Anterior cingulate cortex (tissue), 58 donors: ENCODE data around the gene CEACAM16.

ENCODE experiments used
- DNase-seq, 58 donors: peaks; one replicate each; lab custom pipeline; 2025; lab: John Stamatoyannopoulos, UW

The CEACAM16 gene

GRCh38 chr19:44741841-44742329 is 42.9 kb downstream of the CEACAM16 start:
- peak in 56 of 58 donors; percentile 14 to 94 (median 82) for DNase-seq

DNA sequence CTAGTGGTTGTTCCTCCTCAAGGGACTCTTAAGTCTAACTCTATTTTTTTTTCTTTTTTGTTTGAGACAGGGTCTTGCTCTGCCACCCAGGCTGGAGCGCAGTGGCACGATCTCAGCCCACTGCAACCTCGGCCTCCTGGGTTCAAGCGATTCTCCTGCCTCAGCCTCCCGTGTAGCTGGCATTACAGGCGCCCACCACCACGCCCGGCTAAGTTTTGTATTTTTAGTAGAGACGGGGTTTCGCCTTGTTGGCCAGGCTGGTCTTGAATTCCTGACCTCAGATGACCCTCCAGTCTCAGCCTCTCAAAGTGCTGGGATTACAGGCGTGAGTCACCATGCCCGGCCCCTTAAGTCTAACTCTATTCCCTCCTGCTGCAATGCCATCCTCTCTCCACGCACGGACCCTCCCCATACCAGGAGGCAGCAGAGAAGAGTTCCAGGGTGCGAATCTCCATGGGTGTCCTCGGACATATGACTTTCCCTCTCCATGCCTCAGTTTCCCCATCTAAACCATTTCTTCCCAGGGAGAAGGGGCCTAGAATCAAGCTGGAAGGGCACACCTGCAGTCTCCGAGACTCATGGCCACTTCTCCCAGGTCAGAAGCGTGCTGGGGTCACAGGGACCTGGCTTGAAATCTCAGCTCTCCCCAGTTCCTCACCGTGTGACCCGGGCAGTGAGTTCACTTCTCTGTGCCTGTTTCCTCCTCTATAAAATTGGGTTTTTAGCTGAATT is 43.5 kb downstream of the CEACAM16 start:
- DNase-seq, result no peak

DNA sequence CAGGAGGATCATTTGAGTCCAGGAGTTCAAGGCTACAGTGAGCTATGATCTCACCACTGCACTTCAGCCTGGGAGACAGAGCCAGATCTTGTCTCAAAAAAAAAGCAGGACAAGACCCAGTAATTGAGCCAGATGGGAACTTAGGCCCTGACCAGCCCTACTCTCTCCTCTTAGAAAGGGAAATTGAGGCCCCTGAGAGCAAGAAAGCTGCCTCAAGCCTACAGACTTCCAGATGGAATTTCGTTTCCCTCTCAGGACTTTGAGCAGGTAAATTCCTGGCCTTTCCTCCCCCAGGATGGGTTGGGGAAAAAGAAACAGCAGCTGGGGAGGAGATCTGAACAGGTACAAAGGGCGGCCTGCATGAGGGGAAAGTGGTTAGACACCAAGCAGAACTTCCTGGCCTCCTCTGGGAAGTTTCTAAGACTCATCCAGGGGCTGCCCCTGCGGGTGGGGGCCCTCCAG is 46.0 kb downstream of the CEACAM16 start:
- no peak for DNase-seq

- no peak for DNase-seq
These were observed 46.4 kb downstream of the CEACAM16 start for GRCh38 chr19:44745341-44745831.

DNA sequence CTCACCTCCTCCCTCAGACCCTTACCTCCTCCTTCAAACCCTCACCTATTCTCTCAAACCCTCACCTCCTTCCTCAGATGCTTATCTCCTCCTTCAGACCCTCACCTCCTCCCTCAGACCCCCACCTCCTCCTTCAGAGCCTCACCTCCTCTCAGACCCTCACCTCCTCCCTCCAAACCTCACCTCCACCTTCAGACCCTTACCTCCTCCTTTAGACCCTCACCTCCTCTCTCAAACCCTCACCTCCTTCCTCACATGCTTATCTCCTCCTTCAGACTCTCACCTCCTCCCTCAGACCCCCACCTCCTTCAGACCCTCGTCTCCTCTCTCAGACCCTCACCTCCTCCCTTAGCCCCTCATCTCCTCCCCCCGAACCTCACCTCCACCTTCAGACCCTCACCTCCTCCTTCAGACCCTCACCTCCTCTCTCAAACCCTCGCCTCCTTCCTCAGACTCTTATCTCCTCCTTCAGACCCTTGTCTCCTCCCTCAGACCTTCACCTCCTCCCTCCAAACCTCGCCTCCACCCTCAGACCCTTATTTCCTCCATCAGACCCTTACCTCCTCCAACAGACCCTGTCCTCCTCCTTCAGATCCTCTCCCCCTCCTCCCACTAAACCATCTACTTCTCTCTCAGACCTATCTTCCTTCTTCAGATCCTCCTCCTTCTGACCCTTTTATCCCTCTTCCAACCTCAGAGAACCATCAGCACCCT is 47.1 kb downstream of the CEACAM16 start:
- DNase-seq, result no peak

GRCh38 chr19:44746616-44746945 is 47.6 kb downstream of the CEACAM16 start:
- DNase-seq, result no peak

DNA sequence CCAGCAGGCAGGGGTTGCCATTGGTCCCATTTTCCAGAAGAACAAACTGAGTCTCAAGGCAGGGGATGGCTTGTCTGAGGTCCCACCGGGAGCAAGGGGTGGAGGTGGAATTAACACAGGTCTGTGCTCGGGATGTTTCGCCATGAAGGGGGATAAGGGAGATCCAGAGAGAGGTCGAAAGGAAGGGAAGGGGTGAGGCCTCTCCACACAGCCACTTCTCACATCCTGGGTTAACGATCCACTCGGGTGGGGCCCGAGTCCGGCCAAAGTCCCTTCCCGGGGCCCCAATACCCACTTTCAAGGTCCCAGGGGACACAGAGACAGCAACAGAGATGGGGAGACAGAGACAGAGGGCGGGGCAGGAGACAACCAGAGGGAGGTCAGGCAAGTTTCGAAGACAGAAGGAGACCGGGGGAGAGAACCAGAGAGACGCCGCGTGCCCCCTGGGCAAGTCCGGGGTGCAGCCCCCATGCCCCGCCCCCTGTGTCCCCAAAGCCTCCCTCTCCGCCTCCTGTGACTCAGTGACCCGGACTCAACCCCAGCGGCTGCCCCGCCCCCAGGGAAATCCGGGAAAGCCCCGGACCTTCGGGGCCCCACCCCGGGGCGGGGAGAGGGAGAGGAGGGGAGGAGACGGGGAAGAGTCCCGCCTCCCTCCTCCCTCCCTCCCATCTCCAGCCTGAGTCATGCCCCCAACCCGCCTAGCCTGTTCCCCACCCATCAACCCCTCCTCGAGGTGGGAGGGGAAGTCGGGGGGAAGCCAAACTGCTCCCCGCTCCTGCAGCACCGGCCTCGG is 48.2 kb downstream of the CEACAM16 start:
- peak in 51 of 58 donors; percentile 7 to 85 (median 48) for DNase-seq

GRCh38 chr19:44747739-44748425 is 48.9 kb downstream of the CEACAM16 start:
- peak in 21 of 58 donors; percentile 14 to 60 (median 29) for DNase-seq

- DNase-seq, result peak in 20 of 58 donors; percentile 3 to 67 (median 30)
These were observed 49.7 kb downstream of the CEACAM16 start, which contains the start of gene BCL3 for GRCh38 chr19:44748426-44749254. TSS of gene BCL3 (plus strand) at chr19:44748708. CDS start at chr19:44748791, 83 bp downstream.

DNA sequence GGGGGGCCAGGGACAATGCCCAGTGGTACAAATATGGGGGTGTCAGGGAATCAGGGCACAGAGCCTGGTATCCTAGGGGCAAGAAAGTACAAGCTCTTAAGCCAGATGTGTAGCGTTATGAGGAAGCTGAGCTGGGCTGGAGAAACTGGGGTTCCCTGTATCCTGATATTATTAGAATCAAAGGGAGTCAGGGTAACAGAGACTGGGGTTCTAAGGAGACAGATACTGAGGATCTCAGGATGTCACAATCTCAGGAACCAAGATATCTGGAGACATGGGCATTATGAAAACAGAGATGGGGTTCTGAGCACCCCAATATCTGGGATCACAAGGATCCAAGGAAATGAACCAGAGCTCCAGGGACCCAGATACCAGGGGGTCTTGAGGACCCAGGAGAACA is 50.3 kb downstream of the CEACAM16 start:
- no peak for DNase-seq

GRCh38 chr19:44749994-44750393 is 51.0 kb downstream of the CEACAM16 start:
- no peak for DNase-seq

- DNase-seq, result no peak
These were observed 53.3 kb downstream of the CEACAM16 start for GRCh38 chr19:44752123-44752815.

GRCh38 chr19:44752816-44753625 is 54.1 kb downstream of the CEACAM16 start:
- peak in 39 of 58 donors; percentile 4 to 70 (median 30) for DNase-seq

DNA sequence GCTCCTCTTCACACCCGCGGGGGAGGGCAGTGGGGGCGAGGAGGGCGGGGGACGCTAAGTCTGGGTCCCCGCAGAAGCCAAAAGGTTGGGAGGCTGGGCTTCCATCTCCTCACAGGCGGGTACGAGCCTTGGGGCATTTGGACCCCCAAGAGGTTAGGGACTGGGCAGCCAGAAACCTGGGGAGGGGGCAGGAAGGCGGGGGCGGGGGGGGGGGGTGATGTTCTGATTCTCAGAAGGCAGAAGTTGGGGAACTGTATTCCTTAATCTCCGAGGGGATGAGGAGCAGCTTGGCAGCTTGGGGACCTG is 54.6 kb downstream of the CEACAM16 start:
- DNase-seq, result no peak

- DNase-seq, result peak in 16 of 58 donors; percentile 4 to 42 (median 16)
These were observed 55.2 kb downstream of the CEACAM16 start for GRCh38 chr19:44753932-44754749.

- DNase-seq, result no peak
These were observed 55.8 kb downstream of the CEACAM16 start for GRCh38 chr19:44754750-44755080.

GRCh38 chr19:44755219-44755618 is 56.3 kb downstream of the CEACAM16 start:
- DNase-seq, result no peak
